HepG2 (cell line): ENCODE data around the gene LCAT. TPM values are rescaled to one million over a fixed set of nuclear protein-coding genes. Genes with fewer than 3 reads are reported as not detected.

ENCODE experiments used
- ETV6 ChIP-seq: sonication (generic); formaldehyde crosslinking; conservative IDR thresholded peaks from 2 replicates; pipeline ENCODE4 v1.4.0; 2020; ENCODE audit warnings: missing genetic modification reagents
- FOSL2 ChIP-seq: sonication (generic); formaldehyde crosslinking; IDR thresholded peaks from 2 replicates; pipeline ENCODE4 v1.4.0; 2020; ENCODE audit warnings: missing genetic modification reagents
- FOXP1 ChIP-seq, 2 experiments: fragments of 450-650 bp in 1 of 2; IDR thresholded peaks; 2 replicates each; pipeline ENCODE4 v1.6.1; 2017 to 2018; ENCODE audit warnings: antibody characterized with exemption in 1 of 2
- SMYD3 ChIP-seq: sonication (generic); formaldehyde crosslinking; IDR thresholded peaks from 2 replicates; pipeline ENCODE4 v1.8.1; 2023; ENCODE audit warnings: mild to moderate bottlenecking, missing genetic modification reagents
- XRCC5 ChIP-seq: fragments of 200-400 bp; formaldehyde crosslinking; optimal IDR thresholded peaks from 2 replicates; pipeline ENCODE3; 2017; ENCODE audit warnings: mild to moderate bottlenecking, low read length
- ZNF292 ChIP-seq: sonication (generic); formaldehyde crosslinking; IDR thresholded peaks from 2 replicates; pipeline ENCODE4 v1.8.1; 2022; ENCODE audit warnings: mild to moderate bottlenecking, low read depth, missing genetic modification reagents, borderline replicate concordance
- ZNF615 ChIP-seq: sonication (generic); formaldehyde crosslinking; IDR thresholded peaks from 2 replicates; pipeline ENCODE4 v1.5.0; 2020; ENCODE audit warnings: mild to moderate bottlenecking, missing genetic modification reagents, borderline replicate concordance
- ZNF652 ChIP-seq: IDR thresholded peaks from 2 replicates; pipeline ENCODE4 v1.6.1; 2016; ENCODE audit warnings: low read depth, borderline replicate concordance
- ZNF83 ChIP-seq: sonication (generic); formaldehyde crosslinking; IDR thresholded peaks from 2 replicates; pipeline ENCODE4 v1.4.0; 2020; ENCODE audit warnings: missing genetic modification reagents, mild to moderate bottlenecking, borderline replicate concordance
- polyA plus RNA-seq, 8 experiments: library from polyadenylated mRNA; depleted of rRNA in 3 of 8; stranded (reverse) in 7 of 8; unstranded in 1 of 8; fragments of >200 nt; fragmentation: Illumina TruSeq in 4 of 8; extraction: Trizol in 4 of 8; gene quantifications; 2 replicates each; pipeline versions ENCODE4 v1.2.1 to v1.2.3, GENCODE V29; 2011 to 2016; ENCODE audit warnings: low read depth in 4 of 8, missing spikeins in 1 of 8, mixed read lengths in 1 of 8; ENCODE audit not compliant: insufficient read depth in 1 of 8
- total RNA-seq, 5 experiments: library from RNA; depleted of rRNA; stranded (reverse); fragments of >200 nt; fragmentation: Illumina TruSeq; extraction: Trizol; gene quantifications; 2 replicates each; pipeline ENCODE4 v1.2.3, GENCODE V29; 2016; ENCODE audit warnings: low read depth in 1 of 5
- TF ChIP-seq, protein P1 (sequence below): IDR thresholded peaks from 2 replicates; pipeline ENCODE4 v1.6.1; 2012; ENCODE audit warnings: low read depth, low read length, improper control_type of control experiment
- TF ChIP-seq, protein P2 (sequence below): sonication (generic); formaldehyde crosslinking; IDR thresholded peaks from 2 replicates; pipeline ENCODE4 v1.4.0; 2020; ENCODE audit warnings: mild to moderate bottlenecking, low read depth, missing genetic modification reagents
- TF ChIP-seq, protein P3 (sequence below): sonication (generic); formaldehyde crosslinking; IDR thresholded peaks from 2 replicates; pipeline ENCODE4 v1.5.0; 2020; ENCODE audit warnings: missing genetic modification reagents, mild to moderate bottlenecking, borderline replicate concordance
- TF ChIP-seq, protein P4 (sequence below): sonication (generic); formaldehyde crosslinking; IDR thresholded peaks from 2 replicates; pipeline ENCODE4 v1.4.0; 2020; ENCODE audit warnings: missing genetic modification reagents, borderline replicate concordance
- TF ChIP-seq, protein P5 (sequence below): sonication (generic); formaldehyde crosslinking; IDR thresholded peaks from 2 replicates; pipeline ENCODE4 v1.4.0; 2020; ENCODE audit warnings: mild to moderate bottlenecking, missing genetic modification reagents

LCAT gene
- total and polyA plus RNA-seq, 2 of the 13 experiments (the other 11 are each of a cell fraction or from before 2014, with no cell fraction given): 36.1 to 38.9 TPM

DNA sequence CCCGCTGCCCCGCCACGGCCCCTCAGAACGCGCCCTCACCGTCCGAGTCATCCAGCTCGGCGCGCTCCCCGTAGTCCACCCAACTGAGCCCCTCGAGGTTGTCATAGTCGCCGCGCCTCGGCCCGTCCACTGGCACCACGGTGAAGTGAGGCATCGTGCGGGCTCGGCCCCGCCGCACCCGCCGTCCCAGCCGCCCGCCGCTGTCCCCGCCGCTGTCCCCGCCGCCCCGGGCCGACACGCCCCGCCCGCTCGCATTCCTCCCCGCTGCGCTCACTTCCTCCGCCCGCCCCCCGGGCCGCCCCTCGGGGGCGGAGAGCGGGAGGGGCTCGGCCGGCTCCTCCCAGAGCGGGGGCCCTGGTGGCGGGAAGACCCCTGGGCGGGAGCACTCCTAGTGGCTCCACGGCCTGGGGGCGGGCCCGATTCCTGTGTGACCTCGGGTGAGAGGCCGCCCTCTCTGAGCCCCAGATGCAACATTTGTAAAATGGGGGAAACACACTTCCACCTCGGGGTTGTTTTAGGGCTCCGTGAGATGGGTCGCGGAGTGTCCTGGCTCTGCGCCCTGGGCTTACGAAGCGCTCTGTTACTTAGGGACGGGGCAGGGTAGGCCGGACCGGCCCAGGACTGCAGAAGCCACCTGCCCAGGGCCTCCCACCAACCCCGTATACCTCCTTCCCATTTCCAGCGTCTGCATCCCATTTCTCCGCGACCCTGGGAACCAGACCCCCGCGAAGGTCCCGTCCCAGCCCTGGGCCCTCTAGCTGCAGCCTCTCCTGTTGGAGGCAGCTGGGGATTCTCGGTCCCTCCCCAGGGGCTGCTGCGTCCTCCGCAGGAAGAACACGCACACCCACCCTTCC, 24.7 kb upstream of the LCAT start, which contains the start of gene SLC12A4 (continued):
- peak; percentile 90; the same call in 1 of the 2 replicates for TF ChIP-seq SMYD3 (CRISPR knock-in tag)
- TF ChIP-seq, protein P1, sequence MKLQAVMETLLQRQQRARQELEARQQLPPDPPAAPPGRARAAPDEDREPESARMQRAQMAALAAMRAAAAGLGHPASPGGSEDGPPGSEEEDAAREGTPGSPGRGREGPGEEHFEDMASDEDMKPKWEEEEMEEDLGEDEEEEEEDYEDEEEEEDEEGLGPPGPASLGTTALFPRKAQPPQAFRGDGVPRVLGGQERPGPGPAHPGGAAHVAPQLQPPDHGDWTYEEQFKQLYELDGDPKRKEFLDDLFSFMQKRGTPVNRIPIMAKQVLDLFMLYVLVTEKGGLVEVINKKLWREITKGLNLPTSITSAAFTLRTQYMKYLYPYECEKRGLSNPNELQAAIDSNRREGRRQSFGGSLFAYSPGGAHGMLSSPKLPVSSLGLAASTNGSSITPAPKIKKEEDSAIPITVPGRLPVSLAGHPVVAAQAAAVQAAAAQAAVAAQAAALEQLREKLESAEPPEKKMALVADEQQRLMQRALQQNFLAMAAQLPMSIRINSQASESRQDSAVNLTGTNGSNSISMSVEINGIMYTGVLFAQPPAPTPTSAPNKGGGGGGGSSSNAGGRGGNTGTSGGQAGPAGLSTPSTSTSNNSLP: no peak
- TF ChIP-seq, protein P2, sequence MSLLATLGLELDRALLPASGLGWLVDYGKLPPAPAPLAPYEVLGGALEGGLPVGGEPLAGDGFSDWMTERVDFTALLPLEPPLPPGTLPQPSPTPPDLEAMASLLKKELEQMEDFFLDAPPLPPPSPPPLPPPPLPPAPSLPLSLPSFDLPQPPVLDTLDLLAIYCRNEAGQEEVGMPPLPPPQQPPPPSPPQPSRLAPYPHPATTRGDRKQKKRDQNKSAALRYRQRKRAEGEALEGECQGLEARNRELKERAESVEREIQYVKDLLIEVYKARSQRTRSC (CRISPR knock-in tag): no peak
- TF ChIP-seq XRCC5: peak; percentile 64
- peak; percentile 82 for TF ChIP-seq ZNF292 (CRISPR knock-in tag)
- TF ChIP-seq ETV6 (CRISPR knock-in tag): peak; percentile 68
- TF ChIP-seq ZNF652: no peak
- TF ChIP-seq, protein P3, sequence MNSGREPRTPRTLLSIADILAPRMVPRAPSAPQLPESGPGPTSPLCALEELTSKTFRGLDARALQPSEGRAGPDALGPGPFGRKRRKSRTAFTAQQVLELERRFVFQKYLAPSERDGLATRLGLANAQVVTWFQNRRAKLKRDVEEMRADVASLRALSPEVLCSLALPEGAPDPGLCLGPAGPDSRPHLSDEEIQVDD: no peak
- TF ChIP-seq ZNF83 (CRISPR knock-in tag): 0 out of 2 replicates have a peak, but pooled peaks have one; percentile 62
- peak; percentile 76 for TF ChIP-seq FOSL2 (CRISPR knock-in tag)
- no peak for TF ChIP-seq ZNF615
- TF ChIP-seq, protein P4, sequence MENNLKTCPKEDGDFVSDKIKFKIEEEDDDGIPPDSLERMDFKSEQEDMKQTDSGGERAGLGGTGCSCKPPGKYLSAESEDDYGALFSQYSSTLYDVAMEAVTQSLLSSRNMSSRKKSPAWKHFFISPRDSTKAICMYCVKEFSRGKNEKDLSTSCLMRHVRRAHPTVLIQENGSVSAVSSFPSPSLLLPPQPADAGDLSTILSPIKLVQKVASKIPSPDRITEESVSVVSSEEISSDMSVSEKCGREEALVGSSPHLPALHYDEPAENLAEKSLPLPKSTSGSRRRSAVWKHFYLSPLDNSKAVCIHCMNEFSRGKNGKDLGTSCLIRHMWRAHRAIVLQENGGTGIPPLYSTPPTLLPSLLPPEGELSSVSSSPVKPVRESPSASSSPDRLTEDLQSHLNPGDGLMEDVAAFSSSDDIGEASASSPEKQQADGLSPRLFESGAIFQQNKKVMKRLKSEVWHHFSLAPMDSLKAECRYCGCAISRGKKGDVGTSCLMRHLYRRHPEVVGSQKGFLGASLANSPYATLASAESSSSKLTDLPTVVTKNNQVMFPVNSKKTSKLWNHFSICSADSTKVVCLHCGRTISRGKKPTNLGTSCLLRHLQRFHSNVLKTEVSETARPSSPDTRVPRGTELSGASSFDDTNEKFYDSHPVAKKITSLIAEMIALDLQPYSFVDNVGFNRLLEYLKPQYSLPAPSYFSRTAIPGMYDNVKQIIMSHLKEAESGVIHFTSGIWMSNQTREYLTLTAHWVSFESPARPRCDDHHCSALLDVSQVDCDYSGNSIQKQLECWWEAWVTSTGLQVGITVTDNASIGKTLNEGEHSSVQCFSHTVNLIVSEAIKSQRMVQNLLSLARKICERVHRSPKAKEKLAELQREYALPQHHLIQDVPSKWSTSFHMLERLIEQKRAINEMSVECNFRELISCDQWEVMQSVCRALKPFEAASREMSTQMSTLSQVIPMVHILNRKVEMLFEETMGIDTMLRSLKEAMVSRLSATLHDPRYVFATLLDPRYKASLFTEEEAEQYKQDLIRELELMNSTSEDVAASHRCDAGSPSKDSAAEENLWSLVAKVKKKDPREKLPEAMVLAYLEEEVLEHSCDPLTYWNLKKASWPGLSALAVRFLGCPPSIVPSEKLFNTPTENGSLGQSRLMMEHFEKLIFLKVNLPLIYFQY (CRISPR knock-in tag): peak; percentile 62
- no peak for TF ChIP-seq FOXP1 (IDR thresholded peaks at IDR 0.05)
- TF ChIP-seq FOXP1 (CRISPR knock-in tag; IDR thresholded peaks at IDR 0.05): 0 out of 2 replicates have a peak, but pooled peaks have one; percentile 12
- TF ChIP-seq, protein P5, sequence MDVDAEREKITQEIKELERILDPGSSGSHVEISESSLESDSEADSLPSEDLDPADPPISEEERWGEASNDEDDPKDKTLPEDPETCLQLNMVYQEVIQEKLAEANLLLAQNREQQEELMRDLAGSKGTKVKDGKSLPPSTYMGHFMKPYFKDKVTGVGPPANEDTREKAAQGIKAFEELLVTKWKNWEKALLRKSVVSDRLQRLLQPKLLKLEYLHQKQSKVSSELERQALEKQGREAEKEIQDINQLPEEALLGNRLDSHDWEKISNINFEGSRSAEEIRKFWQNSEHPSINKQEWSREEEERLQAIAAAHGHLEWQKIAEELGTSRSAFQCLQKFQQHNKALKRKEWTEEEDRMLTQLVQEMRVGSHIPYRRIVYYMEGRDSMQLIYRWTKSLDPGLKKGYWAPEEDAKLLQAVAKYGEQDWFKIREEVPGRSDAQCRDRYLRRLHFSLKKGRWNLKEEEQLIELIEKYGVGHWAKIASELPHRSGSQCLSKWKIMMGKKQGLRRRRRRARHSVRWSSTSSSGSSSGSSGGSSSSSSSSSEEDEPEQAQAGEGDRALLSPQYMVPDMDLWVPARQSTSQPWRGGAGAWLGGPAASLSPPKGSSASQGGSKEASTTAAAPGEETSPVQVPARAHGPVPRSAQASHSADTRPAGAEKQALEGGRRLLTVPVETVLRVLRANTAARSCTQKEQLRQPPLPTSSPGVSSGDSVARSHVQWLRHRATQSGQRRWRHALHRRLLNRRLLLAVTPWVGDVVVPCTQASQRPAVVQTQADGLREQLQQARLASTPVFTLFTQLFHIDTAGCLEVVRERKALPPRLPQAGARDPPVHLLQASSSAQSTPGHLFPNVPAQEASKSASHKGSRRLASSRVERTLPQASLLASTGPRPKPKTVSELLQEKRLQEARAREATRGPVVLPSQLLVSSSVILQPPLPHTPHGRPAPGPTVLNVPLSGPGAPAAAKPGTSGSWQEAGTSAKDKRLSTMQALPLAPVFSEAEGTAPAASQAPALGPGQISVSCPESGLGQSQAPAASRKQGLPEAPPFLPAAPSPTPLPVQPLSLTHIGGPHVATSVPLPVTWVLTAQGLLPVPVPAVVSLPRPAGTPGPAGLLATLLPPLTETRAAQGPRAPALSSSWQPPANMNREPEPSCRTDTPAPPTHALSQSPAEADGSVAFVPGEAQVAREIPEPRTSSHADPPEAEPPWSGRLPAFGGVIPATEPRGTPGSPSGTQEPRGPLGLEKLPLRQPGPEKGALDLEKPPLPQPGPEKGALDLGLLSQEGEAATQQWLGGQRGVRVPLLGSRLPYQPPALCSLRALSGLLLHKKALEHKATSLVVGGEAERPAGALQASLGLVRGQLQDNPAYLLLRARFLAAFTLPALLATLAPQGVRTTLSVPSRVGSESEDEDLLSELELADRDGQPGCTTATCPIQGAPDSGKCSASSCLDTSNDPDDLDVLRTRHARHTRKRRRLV (CRISPR knock-in tag): peak; percentile 81
